Activated naive CD4-positive, alpha-beta T cell treated with anti-CD3 and anti-CD28 coated beads, Interleukin-2, amount 10 ng/mL, durations not matched to agents 7 days and 5 days (primary cell): Measurements from ENCODE around the gene TRIM71.

Source experiments
- CTCF ChIA-PET: fragments of 350-600 bp; sonication (Branson Sonifier 250); formaldehyde crosslinking; loops from one replicate; lab custom pipeline; 2021; ENCODE audit warnings: antibody characterized with exemption; lab: Charles Lee
- DNase-seq: peaks from one replicate; pipeline ENCODE4 v3.0.0-alpha.2; 2020
- H3K27ac Mint-ChIP-seq: one replicate; pipeline ENCODE4 v1.8.0; 2021; ENCODE audit warnings: mild to moderate bottlenecking, moderate library complexity, mixed read lengths
- H3K27me3 Mint-ChIP-seq: one replicate; pipeline ENCODE4 v1.8.0; 2021; ENCODE audit warnings: mild to moderate bottlenecking, mixed read lengths
- H3K36me3 Mint-ChIP-seq: one replicate; pipeline ENCODE4 v1.8.0; 2021; ENCODE audit warnings: mixed read lengths
- H3K4me1 Mint-ChIP-seq: one replicate; pipeline ENCODE4 v1.8.0; 2021; ENCODE audit warnings: mixed read lengths
- H3K4me3 Mint-ChIP-seq: one replicate; pipeline ENCODE4 v1.8.0; 2021; ENCODE audit warnings: mild to moderate bottlenecking, moderate library complexity, mixed read lengths
- H3K9me3 Mint-ChIP-seq: one replicate; pipeline ENCODE4 v1.8.0; 2021; ENCODE audit warnings: mixed read lengths

The TRIM71 gene

GRCh38 chr3:32814361-32814760, 3.4 kb upstream of the TRIM71 start:
- peaks cover 67% of the 10 kb centered on the region for H3K27me3 Mint-ChIP-seq
- no peak overlapping the region for H3K27ac Mint-ChIP-seq
- no peak overlapping the region for H3K4me3 Mint-ChIP-seq
- no peaks in the 10 kb centered on the region for H3K9me3 Mint-ChIP-seq
- H3K4me1 Mint-ChIP-seq = peaks cover 32% of the 10 kb centered on the region
- H3K36me3 Mint-ChIP-seq = no peaks in the 10 kb centered on the region
- DNase-seq = no peak
- CTCF ChIA-PET = interaction anchor here (1.7 to 2.8 kb wide), 2 partner anchors 32 to 89 kb away, joined by 4 to 11 read pairs; no protein-coding TSS in a partner anchor

- CTCF ChIA-PET = interaction anchor here (0.8 to 1.0 kb wide), 2 partner anchors 87 kb away, joined by 3 to 4 read pairs; no protein-coding TSS in a partner anchor
- Mint-ChIP-seq H3K4me1 (peaks cover 32% of the 10 kb centered on the region), H3K36me3 (no peaks in the 10 kb centered on the region), H3K27me3 (peaks cover 78% of the 10 kb centered on the region), H3K27ac (no peak overlapping the region), H3K4me3 (peak overlapping the region; percentile 30), H3K9me3 (no peaks in the 10 kb centered on the region)
- no peak for DNase-seq
Observed at GRCh38 chr3:32815841-32816438, 1.9 kb upstream of the TRIM71 start.

- Mint-ChIP-seq H3K36me3 (no peaks in the 10 kb centered on the region), H3K4me1 (peaks cover 32% of the 10 kb centered on the region), H3K4me3 (peak overlapping the region; percentile 71), H3K27ac (no peak overlapping the region), H3K9me3 (no peaks in the 10 kb centered on the region), H3K27me3 (peaks cover 84% of the 10 kb centered on the region)
- CTCF ChIA-PET = interaction anchor here (0.8 kb wide), 1 partner anchor 86 kb away, joined by 3 read pairs; no protein-coding TSS in a partner anchor
- peak; percentile 35 for DNase-seq
Observed at GRCh38 chr3:32816439-32817256, 1.1 kb upstream of the TRIM71 start.

- Mint-ChIP-seq H3K27me3 (peaks cover 89% of the 10 kb centered on the region), H3K9me3 (no peaks in the 10 kb centered on the region), H3K36me3 (no peaks in the 10 kb centered on the region), H3K27ac (no peak overlapping the region), H3K4me1 (peaks cover 32% of the 10 kb centered on the region), H3K4me3 (peak overlapping the region; percentile 71)
- DNase-seq = no peak
- CTCF ChIA-PET = no interaction called here
Observed at GRCh38 chr3:32817257-32817557, 590 bp upstream of the TRIM71 start.

GRCh38 chr3:32818229-32818969, 602 bp downstream of the TRIM71 start:
- Mint-ChIP-seq H3K4me3 (peak overlapping the region; percentile 55), H3K4me1 (peaks cover 32% of the 10 kb centered on the region), H3K36me3 (no peaks in the 10 kb centered on the region), H3K27ac (no peak overlapping the region), H3K9me3 (no peaks in the 10 kb centered on the region), H3K27me3 (peaks cover 83% of the 10 kb centered on the region)
- CTCF ChIA-PET = no interaction called here
- peak; percentile 26 for DNase-seq

- peak overlapping the region; percentile 55 for H3K4me3 Mint-ChIP-seq
- DNase-seq = no peak
- CTCF ChIA-PET = no interaction called here
Observed at GRCh38 chr3:32818970-32819511, 1.2 kb downstream of the TRIM71 start.

GRCh38 chr3:32819551-32820348, 2.0 kb downstream of the TRIM71 start:
- CTCF ChIA-PET = no interaction called here

More at GRCh38 chr3:32818970-32819511, 1.2 kb downstream of the TRIM71 start:
- H3K27me3 Mint-ChIP-seq = peaks cover 83% of the 10 kb centered on the region
- H3K27ac Mint-ChIP-seq = no peak overlapping the region
- H3K36me3 Mint-ChIP-seq = no peaks in the 10 kb centered on the region
- H3K9me3 Mint-ChIP-seq = no peaks in the 10 kb centered on the region
- H3K4me1 Mint-ChIP-seq = peaks cover 32% of the 10 kb centered on the region

GRCh38 chr3:32820430-32820829, 2.6 kb downstream of the TRIM71 start:
- Mint-ChIP-seq H3K36me3 (no peaks in the 10 kb centered on the region), H3K27me3 (peaks cover 75% of the 10 kb centered on the region), H3K4me3 (no peak overlapping the region), H3K27ac (no peak overlapping the region), H3K9me3 (no peaks in the 10 kb centered on the region), H3K4me1 (peaks cover 26% of the 10 kb centered on the region)
- DNase-seq = no peak
- CTCF ChIA-PET = interaction anchor here (0.6 to 1.2 kb wide), 2 partner anchors 65 to 642 kb away, joined by 4 read pairs; no protein-coding TSS in a partner anchor

More at GRCh38 chr3:32819551-32820348, 2.0 kb downstream of the TRIM71 start:
- H3K4me3 Mint-ChIP-seq = peak overlapping the region; percentile 55
- H3K27me3 Mint-ChIP-seq = peaks cover 81% of the 10 kb centered on the region
- H3K9me3 Mint-ChIP-seq = no peaks in the 10 kb centered on the region
- DNase-seq = no peak
- H3K36me3 Mint-ChIP-seq = no peaks in the 10 kb centered on the region
- no peak overlapping the region for H3K27ac Mint-ChIP-seq
- H3K4me1 Mint-ChIP-seq = peaks cover 28% of the 10 kb centered on the region

GRCh38 chr3:32820971-32821685, 3.3 kb downstream of the TRIM71 start:
- Mint-ChIP-seq H3K36me3 (no peaks in the 10 kb centered on the region), H3K9me3 (no peaks in the 10 kb centered on the region), H3K27ac (no peak overlapping the region), H3K4me1 (peaks cover 21% of the 10 kb centered on the region), H3K27me3 (peaks cover 71% of the 10 kb centered on the region), H3K4me3 (no peak overlapping the region)
- no peak for DNase-seq
- CTCF ChIA-PET = interaction anchor here (0.6 to 1.2 kb wide), 2 partner anchors 64 to 643 kb away, joined by 4 read pairs; no protein-coding TSS in a partner anchor

- CTCF ChIA-PET = interaction anchor here (1.2 kb wide), 1 partner anchor 63 kb away, joined by 4 read pairs; no protein-coding TSS in a partner anchor
- DNase-seq = no peak
- Mint-ChIP-seq H3K36me3 (no peaks in the 10 kb centered on the region), H3K27ac (no peak overlapping the region), H3K9me3 (no peaks in the 10 kb centered on the region), H3K4me3 (no peak overlapping the region), H3K4me1 (peaks cover 16% of the 10 kb centered on the region), H3K27me3 (peaks cover 69% of the 10 kb centered on the region)
Observed at GRCh38 chr3:32821686-32822296, 4.0 kb downstream of the TRIM71 start.

GRCh38 chr3:32822609-32823498, 5.1 kb downstream of the TRIM71 start:
- CTCF ChIA-PET = no interaction called here
- H3K36me3 Mint-ChIP-seq = no peaks in the 10 kb centered on the region
- no peaks in the 10 kb centered on the region for H3K9me3 Mint-ChIP-seq
- H3K27ac Mint-ChIP-seq = no peak overlapping the region
- H3K27me3 Mint-ChIP-seq = peaks cover 65% of the 10 kb centered on the region
- DNase-seq = no peak
- no peak overlapping the region for H3K4me3 Mint-ChIP-seq
- peaks cover 9% of the 10 kb centered on the region for H3K4me1 Mint-ChIP-seq
